Activated naive CD4-positive, alpha-beta T cell treated with anti-CD3 and anti-CD28 coated beads, Interleukin-2, amount 50 U/mL, for 24 hours (primary cell): ENCODE measurements around the gene MTMR6.

Experiments used
- H3K27ac Mint-ChIP-seq: one replicate; pipeline ENCODE4 v1.8.0; 2021; ENCODE audit warnings: mild to moderate bottlenecking, mixed read lengths
- H3K27me3 Mint-ChIP-seq: one replicate; pipeline ENCODE4 v1.8.0; 2021; ENCODE audit warnings: mixed read lengths
- H3K36me3 Mint-ChIP-seq: one replicate; pipeline ENCODE4 v1.8.0; 2021; ENCODE audit warnings: mixed read lengths
- H3K4me1 Mint-ChIP-seq: one replicate; pipeline ENCODE4 v1.8.0; 2021; ENCODE audit warnings: mixed read lengths
- H3K4me3 Mint-ChIP-seq: one replicate; pipeline ENCODE4 v1.8.0; 2021; ENCODE audit warnings: mild to moderate bottlenecking, mixed read lengths
- H3K9me3 Mint-ChIP-seq: one replicate; pipeline ENCODE4 v1.8.0; 2021; ENCODE audit warnings: mixed read lengths

MTMR6 gene

GRCh38 chr13:25213715-25214114 is 73.6 kb downstream of the MTMR6 start:
- Mint-ChIP-seq H3K27ac (no peak overlapping the region), H3K9me3 (no peaks in the 10 kb centered on the region), H3K4me3 (no peak overlapping the region)

DNA sequence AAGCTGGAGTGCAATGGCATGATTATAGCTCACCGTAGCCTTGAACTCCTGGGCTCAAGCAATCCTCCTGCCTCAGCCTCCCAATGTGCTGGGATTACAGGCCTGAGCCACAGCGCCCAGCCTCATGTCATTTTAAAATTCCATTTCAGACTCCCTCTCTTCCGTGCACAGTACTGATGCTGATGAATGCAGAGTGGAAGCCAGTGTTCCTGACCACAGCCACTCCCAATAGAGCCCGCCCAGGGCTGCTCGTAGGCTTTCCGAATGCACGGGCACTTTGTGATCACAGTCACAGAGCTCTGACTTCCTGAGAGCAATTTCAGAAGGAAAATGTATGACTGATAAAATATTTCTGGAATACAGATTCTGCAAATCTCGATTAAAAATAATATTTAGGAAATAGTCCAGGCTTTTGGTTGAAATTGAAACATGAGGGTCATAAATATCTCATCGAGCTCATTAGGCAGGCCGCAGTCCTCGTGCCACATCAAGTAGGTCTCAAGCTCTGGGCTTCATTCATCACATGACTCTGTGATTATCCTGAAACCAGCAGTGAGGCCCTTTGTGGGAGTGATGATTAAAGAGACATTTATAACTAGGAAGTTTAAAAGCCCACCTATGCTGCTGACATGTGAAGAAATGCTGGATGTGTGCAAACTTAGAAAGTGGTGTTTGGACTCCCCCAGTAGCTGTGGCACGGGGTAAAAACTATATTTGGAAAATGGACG is 76.3 kb downstream of the MTMR6 start:
- H3K36me3 Mint-ChIP-seq = no peaks in the 10 kb centered on the region

More at GRCh38 chr13:25213715-25214114, 73.6 kb downstream of the MTMR6 start:
- no peaks in the 10 kb centered on the region for H3K4me1 Mint-ChIP-seq
- no peaks in the 10 kb centered on the region for H3K27me3 Mint-ChIP-seq
- no peaks in the 10 kb centered on the region for H3K36me3 Mint-ChIP-seq

GRCh38 chr13:25207291-25207810 is 79.9 kb downstream of the MTMR6 start:
- H3K36me3 Mint-ChIP-seq = no peaks in the 10 kb centered on the region
- no peaks in the 10 kb centered on the region for H3K4me1 Mint-ChIP-seq
- H3K27me3 Mint-ChIP-seq = no peaks in the 10 kb centered on the region
- H3K9me3 Mint-ChIP-seq = no peaks in the 10 kb centered on the region
- no peak overlapping the region for H3K4me3 Mint-ChIP-seq
- no peak overlapping the region for H3K27ac Mint-ChIP-seq

More for the DNA sequence above, 76.3 kb downstream of the MTMR6 start:
- no peak overlapping the region for H3K27ac Mint-ChIP-seq
- no peaks in the 10 kb centered on the region for H3K4me1 Mint-ChIP-seq
- H3K9me3 Mint-ChIP-seq = no peaks in the 10 kb centered on the region
- H3K4me3 Mint-ChIP-seq = no peak overlapping the region
- no peaks in the 10 kb centered on the region for H3K27me3 Mint-ChIP-seq

- no peaks in the 10 kb centered on the region for H3K4me1 Mint-ChIP-seq
- H3K9me3 Mint-ChIP-seq = no peaks in the 10 kb centered on the region
- no peaks in the 10 kb centered on the region for H3K36me3 Mint-ChIP-seq
- H3K27ac Mint-ChIP-seq = no peak overlapping the region
- no peak overlapping the region for H3K4me3 Mint-ChIP-seq
- peaks cover 2% of the 10 kb centered on the region for H3K27me3 Mint-ChIP-seq
These were observed 82.4 kb downstream of the MTMR6 start for GRCh38 chr13:25204863-25205262.

- Mint-ChIP-seq H3K4me3 (no peak overlapping the region), H3K9me3 (no peaks in the 10 kb centered on the region), H3K27me3 (peaks cover 2% of the 10 kb centered on the region), H3K27ac (no peak overlapping the region), H3K4me1 (no peaks in the 10 kb centered on the region), H3K36me3 (no peaks in the 10 kb centered on the region)
These were observed 84.1 kb downstream of the MTMR6 start for GRCh38 chr13:25203127-25203740.

DNA sequence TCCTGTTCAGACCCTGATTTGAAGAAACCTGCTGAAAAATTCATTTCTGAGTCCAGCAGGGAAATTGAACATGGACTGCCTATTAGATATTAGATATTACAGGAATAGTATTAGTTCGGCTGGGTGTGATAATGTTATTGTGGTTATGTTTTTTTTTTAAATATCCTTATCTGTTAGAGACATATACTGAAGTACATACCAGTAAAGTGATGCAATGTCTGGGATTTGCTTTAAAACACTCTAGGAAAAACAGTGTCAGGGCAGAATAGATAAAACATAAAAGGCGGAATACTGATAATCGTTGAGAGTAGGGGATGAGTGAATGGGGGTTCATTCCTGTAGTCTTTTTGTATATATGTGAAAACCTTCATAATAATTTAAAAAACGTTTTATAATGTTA is 86.5 kb downstream of the MTMR6 start:
- Mint-ChIP-seq H3K4me3 (no peak overlapping the region), H3K4me1 (no peaks in the 10 kb centered on the region), H3K27me3 (peaks cover 2% of the 10 kb centered on the region), H3K9me3 (no peaks in the 10 kb centered on the region), H3K27ac (no peak overlapping the region), H3K36me3 (no peaks in the 10 kb centered on the region)

- no peaks in the 10 kb centered on the region for H3K4me1 Mint-ChIP-seq
- peaks cover 6% of the 10 kb centered on the region for H3K27me3 Mint-ChIP-seq
- H3K4me3 Mint-ChIP-seq = no peak overlapping the region
- no peaks in the 10 kb centered on the region for H3K36me3 Mint-ChIP-seq
- H3K9me3 Mint-ChIP-seq = no peaks in the 10 kb centered on the region
- no peak overlapping the region for H3K27ac Mint-ChIP-seq
These were observed 88.6 kb downstream of the MTMR6 start for GRCh38 chr13:25198647-25199046.

DNA sequence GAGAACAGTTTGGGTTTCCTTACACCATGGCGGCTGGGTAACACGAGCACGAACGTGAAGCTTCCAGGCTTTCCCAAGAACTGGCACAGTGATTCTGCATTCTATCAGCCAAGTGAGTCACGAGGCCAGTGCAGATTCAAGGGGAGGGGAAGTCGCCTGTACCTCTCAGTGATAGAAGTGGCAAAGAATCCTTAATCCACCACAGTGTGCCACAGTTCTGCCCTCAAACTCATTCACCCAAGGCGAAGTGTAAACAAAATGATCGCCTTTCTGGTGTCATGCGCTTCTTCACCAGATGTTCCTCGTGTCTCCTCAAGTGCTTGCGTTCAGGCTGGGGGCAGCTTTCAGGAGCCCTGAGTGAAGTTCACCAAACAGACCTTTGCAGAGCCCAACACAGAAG is 90.3 kb downstream of the MTMR6 start:
- no peaks in the 10 kb centered on the region for H3K9me3 Mint-ChIP-seq
- no peaks in the 10 kb centered on the region for H3K36me3 Mint-ChIP-seq
- peaks cover 14% of the 10 kb centered on the region for H3K27me3 Mint-ChIP-seq
- no peak overlapping the region for H3K27ac Mint-ChIP-seq
- no peak overlapping the region for H3K4me3 Mint-ChIP-seq
- no peaks in the 10 kb centered on the region for H3K4me1 Mint-ChIP-seq
